NT2/D1 (cell line): ENCODE measurements around the gene GSTM2.

Source experiments
- SUZ12 ChIP-seq: IDR thresholded peaks from 2 replicates; pipeline ENCODE4 v1.6.1; 2011; ENCODE audit not compliant: insufficient read length, insufficient read depth; ENCODE audit errors: extremely low read depth
- ZNF274 ChIP-seq: IDR thresholded peaks from 2 replicates; pipeline ENCODE4 v1.6.1; 2011; ENCODE audit warnings: mild to moderate bottlenecking, low read depth, low read length

DNA sequence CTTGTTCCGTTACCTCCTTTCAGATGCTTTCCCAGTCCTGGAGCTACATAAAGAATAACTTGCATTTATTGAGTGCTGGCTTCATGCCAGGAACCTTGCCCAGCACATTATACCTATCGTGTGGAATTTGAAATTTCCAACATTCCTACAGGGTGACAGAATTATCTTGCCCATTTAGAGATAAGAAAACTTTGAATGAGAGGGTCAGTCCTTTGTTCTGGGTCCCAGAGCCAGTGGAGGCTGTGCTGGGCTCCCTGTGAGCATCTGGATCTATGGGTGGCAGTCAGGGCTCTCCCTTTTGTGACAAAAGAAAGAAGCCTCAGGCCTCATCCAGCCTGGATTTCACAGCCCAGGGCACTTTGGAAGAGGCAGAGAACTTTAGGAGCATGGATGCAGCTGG is 8.7 kb upstream of the GSTM2 start:
- no peak for TF ChIP-seq SUZ12
- no peak for TF ChIP-seq ZNF274
